GM19467 (cell line): ENCODE measurements around the gene CSGALNACT2.
"Not testable (repeated sequence)": the region's sequence is repeated elsewhere in the genome, so short reads cannot be mapped to it uniquely, and the experiment has no call there.

ENCODE experiments used
- ATAC-seq: cut with Tn5 transposase; IDR thresholded peaks from one replicate; pipeline ENCODE4 v1.9.1; 2021; ENCODE audit warnings: mild to moderate bottlenecking, moderate library complexity; ENCODE audit not compliant: unreplicated experiment

CSGALNACT2 gene

DNA sequence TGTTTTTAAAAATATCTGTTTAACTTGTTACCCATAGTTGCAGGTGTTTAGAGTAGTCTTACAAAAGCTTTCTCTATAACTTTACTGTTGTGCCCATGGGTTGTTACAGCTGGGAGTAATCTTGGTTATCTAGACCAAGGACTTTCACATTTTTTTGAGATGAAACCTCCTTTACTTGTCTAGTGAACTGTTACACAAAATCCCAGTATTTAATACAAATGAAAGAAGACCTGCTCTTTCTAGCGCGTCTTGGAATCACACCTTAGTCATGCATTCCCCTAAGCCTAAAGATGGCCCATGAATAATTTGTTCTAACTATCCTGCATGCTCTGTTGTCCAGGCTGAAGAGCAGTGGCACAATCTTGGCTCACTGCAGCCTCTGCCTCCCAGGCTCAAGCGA, 38.0 kb downstream of the CSGALNACT2 start:
- no peak for ATAC-seq

- ATAC-seq = no peak
Observed at GRCh38 chr10:43177595-43177994, 39.4 kb downstream of the CSGALNACT2 start.

GRCh38 chr10:43181146-43181545, 42.9 kb downstream of the CSGALNACT2 start:
- no peak for ATAC-seq

DNA sequence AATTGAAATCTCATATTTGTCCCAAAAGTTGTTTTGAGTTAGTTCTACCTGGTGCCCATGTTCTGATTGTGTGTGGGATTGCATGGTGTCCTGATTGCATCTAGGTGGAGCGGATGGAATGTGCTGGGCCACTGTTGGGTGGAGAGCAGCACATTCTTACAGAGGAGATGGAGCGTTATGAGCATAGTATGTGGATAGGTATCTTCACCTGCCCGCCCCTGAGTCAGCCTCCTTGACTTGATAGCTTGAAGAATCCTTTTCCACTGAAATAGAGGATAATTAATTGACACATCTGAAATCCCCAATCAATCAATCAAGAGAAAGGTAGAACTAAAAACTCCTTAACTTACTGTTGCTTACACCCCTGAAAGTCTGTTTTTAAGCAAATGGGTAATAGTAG, 45.5 kb downstream of the CSGALNACT2 start:
- ATAC-seq = not testable (repeated sequence)

GRCh38 chr10:43186150-43186549, 47.9 kb downstream of the CSGALNACT2 start:
- ATAC-seq = no peak

DNA sequence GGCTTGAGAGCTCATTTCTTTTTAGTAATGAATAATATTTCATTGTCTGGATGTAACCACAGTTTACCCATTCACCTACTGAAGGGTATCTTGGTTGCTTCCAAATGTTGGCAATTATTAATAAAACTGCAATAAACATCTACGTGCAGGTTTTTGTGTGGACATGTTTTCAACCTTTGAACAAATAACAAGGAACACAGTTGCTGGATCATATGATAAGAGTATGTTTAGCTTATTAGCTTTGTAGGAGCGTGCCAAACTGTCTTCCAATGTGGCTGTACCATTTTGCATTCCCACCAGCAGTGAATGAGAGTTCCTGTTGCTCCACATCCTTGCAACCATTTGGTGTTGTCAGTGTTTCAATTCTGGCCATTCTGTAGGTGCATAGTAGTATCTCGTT, 49.0 kb downstream of the CSGALNACT2 start:
- no peak for ATAC-seq

- ATAC-seq = no peak
Observed at GRCh38 chr10:43188702-43189101, 50.5 kb downstream of the CSGALNACT2 start.

DNA sequence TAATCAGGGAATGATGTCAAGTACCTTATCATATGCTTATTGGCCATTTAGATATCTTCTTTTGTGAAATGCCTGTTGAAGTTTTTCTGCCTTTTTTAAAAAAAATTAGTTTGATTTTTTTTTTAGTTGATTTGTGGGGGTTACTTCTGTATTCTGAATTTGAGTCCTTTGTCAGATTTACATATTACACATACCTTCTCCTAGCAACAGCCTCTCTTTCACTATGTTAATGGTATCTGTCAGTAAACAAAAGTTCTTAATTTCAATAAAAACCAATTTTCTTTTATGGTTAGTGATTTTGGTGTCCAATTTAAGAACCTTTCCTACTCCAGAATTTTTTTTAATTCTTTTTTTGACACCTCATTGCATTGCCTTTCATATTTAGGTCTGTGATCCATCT, 52.0 kb downstream of the CSGALNACT2 start:
- no peak for ATAC-seq

DNA sequence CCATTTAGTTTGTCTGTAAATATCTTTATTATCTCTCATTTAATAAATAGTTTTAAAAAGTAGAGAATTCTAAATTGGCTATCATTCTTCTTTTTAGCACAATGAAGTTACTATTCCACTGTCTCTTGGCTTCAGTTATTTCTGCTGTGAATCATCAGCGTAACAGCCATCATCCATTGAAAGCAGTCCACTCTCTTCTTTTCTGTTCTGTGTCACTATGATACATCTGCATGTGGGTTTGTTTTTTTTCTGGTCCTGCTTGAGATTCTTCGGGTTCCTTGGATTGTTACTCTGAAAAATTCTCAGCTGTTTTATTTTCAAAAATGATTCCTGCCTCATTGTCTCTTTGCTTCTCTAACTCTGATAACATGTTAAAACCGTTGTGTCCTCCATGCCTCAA, 52.5 kb downstream of the CSGALNACT2 start:
- no peak for ATAC-seq

GRCh38 chr10:43192884-43193283, 54.6 kb downstream of the CSGALNACT2 start:
- ATAC-seq = no peak

DNA sequence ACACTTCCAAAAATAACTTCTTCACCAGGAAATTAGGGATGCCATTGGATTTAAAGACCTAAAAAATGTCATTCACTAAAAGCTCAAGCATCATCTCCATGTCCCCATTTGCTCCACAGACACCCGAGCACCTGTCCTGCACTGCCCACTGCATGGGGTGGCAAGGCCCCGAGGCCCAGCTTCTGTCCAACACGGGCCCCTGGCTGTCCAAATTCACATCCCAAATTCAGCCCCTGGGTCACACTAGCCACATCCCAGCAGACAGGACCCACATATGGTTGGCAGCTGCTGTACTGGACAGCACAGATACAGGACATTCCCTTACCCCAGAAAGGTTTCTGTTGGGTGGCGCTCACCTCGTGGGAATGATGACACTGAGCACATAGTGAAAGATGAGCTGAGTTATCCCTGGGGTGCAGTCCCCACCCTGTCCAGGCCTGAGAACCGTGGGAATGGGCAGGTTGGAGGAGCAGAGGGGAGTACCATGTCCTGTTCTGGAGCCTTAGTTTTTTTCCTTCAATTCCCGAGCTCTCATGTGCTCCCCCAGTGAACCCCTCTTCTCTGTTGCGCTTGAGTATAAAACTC, 55.3 kb downstream of the CSGALNACT2 start:
- ATAC-seq = no peak

DNA sequence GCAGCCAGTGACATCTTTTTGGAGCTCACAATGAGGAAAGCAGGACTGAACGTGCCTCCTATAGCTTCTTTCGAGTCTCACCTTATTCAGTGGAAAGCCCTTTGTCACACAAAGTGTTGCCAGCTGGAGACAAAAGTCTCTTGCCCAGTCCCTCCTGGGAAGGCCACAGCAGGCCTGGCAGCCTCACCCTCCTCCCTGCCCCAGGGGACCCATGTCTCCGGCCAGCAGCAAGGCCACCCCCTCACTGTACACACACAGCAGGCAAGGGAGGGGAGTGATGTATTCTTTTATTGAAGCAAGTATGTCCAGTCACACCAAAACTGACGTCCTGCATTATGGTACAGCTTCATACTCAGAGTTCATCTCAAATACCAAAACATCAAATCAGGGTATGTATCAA, 56.0 kb downstream of the CSGALNACT2 start:
- ATAC-seq = no peak

- ATAC-seq = no peak
Observed at GRCh38 chr10:43194859-43195258, 56.6 kb downstream of the CSGALNACT2 start.

- no peak for ATAC-seq
Observed at GRCh38 chr10:43195557-43195956, 57.3 kb downstream of the CSGALNACT2 start.

DNA sequence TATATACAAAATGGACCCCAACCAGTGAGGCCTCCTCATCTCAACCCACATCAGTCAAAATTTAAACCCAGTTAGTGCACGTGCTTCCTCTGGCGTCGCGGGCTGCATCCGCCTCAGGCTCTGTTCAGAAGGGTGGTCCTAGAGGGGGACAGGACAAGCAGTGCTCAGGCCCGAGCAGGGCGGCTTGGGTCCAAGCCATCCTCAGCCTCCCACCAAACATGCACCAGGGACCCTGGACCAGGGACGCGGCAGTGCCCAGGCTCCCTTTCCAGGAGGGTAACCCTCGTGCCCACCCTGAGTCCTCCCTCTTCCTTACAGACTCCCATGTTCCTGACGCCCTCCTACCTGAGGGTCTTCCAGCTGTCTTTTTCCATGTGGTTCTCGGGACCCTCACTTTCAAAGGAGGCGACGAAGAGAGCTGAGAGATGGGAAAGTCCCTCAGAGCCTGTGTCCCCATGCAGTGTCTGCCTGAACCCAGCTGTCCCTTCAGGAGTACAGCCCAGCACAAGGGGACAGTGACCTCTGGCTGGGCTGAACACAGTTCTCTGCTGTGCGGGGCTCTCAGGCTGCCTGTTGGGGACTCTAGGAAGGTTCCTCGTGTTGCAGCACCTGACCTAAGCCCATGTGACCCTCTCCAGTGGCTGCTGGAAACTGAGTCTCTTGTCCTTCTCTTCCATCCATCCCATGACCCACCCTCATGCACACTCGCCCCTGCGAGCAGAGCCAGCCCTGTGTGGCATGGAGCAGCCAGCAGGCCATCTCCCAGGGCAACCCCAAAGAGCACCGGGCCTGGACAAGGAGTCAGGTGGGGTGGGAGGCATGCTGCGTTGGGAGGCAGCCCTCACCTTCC, 58.1 kb downstream of the CSGALNACT2 start:
- no peak for ATAC-seq

DNA sequence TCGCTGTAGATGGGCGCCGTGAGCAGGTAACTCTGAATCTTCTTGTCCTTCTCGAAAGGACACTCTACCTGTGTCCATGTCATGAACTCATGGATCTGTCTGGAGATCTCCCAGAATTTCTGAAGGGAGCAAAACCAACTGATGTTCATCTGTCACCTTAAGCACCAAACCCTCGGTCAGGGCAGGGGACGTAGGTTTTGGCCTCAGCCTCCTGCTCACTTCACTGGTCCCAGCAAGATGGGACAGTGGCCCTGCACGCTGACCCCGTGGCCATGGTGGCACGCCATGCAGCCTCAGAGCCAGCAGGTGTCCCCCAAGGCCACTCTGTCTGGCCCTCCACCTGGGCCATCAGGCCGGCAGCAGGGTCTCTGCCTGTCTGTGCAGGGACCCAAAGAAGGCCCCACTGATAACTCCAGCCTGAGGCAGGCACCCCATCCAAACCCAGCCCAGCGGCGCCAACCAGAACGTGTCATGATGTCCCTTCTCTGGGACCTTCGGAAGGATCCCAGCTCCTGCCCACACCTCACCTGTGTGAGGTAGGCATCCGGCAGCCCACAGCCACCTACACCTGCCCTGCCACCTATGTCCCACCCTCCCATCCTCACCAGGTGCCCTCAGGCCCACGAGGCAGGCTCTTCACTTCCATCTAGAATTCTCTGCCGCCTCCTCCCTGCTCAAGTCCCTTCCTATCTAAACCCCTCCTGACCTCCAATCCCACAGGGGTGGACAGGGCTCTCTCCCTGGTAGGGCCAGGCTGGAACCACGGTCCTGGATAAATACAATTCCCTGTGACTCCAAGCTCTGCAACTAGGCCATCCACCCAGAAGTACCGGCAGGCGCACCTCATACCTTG, 59.0 kb downstream of the CSGALNACT2 start:
- ATAC-seq = no peak

DNA sequence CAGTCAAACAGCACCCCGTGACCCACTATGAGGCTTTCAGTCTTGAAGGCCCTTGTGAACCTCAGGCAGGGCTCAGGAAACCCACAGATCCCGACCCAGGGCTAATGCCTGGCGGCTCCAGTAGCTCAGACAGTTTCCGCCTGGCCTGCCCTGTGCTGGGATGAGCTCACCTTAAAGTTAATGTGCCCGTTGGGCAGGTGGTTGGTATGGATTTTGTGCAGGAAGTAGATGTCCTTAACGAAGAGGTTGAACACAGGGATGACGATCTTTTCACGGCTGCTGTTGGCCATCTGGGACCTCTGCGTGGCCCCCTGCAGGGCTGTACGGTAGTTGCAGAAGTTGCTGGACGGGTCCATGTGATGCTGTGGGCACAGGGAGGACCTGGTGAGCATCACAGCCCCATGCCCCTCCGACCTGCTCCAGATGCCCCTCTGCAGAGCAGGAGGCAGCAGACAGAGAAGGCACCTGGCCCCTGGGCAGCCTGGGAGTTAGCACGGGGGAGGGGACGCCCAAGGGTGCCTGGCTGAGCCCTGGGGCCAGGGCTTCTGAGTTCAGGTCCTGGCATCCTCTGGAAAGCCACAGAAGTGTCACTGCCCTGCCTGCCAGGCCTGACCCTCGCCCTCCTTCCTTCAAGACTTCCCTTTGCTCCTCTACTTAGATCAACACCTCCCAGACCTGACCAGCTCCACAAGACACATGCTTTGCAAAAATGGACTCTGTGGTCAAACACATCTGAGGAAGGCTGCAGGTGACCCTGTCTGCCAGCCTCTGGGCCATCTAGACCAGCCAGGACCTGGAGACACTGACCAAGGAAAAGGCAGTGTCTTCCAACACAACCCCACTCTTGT, 59.8 kb downstream of the CSGALNACT2 start:
- no peak for ATAC-seq

DNA sequence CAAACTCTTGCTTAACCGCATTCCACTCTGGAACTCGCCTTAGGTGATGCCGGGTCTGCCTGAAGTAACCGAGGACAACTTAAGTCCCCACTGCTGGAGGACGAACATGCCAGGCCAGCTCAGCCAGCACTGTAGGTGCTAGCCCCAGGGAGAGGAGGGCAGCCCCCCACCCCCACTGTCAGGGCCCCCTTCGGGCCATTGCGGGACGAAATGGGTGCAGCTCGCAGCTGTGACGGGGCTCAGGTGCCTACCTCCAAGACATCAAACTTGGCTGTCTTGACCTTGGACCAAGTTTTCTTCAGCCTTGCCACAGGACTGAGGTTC, 60.4 kb downstream of the CSGALNACT2 start:
- ATAC-seq = no peak

DNA sequence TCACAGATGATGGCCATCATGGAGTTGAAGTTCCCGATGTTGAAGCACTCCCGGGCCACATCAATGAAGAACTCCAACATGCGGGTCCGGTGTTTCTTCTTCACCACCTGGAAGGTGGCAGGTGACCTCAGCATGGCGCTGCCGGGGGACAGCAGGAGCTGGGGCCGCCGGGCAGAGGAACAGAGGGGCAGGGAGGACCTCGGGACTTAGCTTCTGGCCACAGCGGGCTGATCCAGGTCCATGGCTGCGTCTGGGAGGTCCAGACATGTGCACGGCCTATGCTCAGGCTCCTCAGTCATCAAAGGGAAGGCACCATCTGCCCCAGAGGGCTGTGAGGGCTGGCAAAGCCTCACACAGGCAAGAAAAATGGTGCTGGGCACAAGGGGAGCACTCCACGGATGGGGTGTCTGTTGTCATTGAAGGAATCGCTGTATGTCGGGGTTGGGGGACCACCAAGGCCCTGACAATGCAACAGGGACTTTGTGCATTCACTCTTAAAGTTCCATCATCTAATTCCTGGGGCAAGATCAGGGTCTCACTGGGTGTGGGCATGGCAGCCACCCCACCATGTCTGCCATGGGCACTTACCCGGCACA, 60.9 kb downstream of the CSGALNACT2 start:
- no peak for ATAC-seq
